ENCODE results near the gene SLC35E2B.
"Not testable (repeated sequence)": the region's sequence is repeated elsewhere in the genome, so short reads cannot be mapped to it uniquely, and the experiment has no call there.

SLC35E2B gene

DNA sequence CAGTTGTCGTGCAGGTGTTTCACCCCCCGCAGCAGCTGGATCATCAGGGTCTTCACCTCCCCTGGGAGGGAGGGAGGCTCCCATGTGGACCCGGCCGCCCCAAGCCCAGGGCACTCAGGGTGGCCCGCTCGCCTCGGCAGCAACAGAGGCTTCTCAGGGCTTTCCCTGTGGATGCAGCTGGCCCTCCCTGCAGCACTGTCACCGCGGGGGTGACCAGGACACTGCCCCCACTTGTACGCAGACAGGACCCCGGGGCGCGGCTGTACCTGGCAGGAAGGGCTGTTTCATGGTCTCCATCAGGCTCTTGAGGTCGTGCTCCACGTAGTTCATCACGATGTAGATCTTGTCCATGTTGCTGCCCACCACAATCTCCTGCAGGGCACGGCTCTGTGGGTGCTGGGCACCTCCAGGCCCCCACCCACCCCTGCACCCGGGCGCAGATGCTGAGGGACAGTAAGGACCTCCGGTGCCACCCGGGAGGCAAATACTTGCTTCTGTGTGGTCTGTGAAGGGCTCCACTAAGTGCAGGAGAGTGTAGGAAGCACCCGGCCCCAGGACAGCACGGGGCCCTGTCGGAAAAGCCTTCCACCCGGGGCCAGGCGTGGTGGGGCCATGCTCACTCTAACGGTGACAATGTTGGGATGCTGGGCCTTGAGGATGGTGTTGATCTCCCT, 11.8 kb upstream of the SLC35E2B start:
- not testable (repeated sequence) for DNase-seq (ENCODE audit: low read depth in 1 of 2, low spot score in 1 of 2)

DNA sequence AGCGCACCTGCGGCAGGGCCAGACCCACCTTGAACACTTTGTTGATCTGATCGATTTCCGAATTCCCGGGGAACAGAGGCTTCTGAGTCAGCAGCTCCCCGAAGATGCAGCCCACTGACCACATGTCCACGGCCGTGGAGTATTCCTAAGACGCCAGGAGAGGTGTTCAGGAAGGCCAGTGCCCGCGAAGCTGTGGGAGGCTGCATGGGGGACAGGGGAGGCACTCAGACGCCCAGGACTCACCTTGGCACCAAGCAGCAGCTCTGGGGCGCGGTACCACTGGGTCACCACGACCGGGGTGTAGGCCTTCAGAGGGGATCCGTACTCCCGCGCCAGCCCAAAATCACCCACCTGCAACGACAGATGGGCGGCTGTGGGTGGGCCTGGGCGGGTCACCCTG, 11.2 kb upstream of the SLC35E2B start:
- DNase-seq (ENCODE audit: low read depth in 1 of 2, low spot score in 1 of 2), result no peak

DNA sequence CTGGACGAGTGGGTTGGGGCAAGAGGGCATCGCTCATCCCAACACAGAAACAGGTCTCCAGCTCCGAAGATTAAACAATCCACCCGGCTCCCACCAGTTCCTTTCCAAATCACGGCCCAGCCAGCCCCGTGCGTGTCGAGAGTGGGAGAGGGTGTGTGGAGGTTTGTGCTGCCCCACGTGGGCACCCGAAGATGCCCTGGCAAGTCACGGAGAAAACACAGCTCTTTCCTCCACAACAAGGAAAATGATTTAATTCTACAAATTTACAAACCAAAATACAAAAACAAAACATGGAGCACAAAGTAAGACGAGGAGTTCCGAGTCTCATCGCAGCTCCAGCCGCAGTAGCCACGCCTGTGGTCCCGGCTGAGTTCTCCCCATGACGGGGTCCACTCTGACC, 9.9 kb upstream of the SLC35E2B start:
- not testable (repeated sequence) for DNase-seq (ENCODE audit: low read depth in 1 of 2, low spot score in 1 of 2)

DNA sequence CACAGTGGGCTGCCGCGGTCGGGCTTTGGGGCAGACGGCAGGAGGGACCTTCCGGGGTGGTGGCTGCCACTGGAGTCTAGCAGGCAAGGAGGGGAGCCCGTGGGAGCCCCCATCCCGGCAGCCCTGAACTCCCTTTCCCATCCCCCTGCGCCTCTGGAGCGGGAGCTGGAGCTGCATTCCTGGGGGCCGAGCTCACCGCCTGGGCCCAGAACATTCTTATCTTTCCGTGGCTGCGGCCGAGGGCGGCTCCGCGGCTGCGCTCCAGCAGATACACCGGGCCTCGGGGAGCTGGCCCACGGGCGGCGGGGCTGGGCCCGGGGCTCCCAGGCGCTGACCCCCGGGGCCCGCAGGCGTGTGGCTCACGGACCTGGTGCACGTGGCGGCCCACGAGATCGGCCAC, 8.0 kb upstream of the SLC35E2B start:
- DNase-seq (ENCODE audit: low read depth in 1 of 2, low spot score in 1 of 2), result not testable (repeated sequence)

DNA sequence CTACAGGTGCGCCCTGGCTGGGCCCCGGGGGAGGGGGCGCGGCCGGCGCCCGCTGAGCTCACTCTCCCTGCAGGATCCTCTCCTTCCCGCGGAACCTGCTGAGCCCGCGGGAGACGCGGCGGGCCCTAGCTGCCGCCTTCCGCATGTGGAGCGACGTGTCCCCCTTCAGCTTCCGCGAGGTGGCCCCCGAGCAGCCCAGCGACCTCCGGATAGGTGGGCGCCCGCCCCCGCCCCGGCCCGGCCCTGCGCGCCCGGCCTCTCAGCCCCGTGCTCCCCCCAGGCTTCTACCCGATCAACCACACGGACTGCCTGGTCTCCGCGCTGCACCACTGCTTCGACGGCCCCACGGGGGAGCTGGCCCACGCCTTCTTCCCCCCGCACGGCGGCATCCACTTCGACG, 7.5 kb upstream of the SLC35E2B start:
- not testable (repeated sequence) for DNase-seq (ENCODE audit: low read depth in 1 of 2, low spot score in 1 of 2)

DNA sequence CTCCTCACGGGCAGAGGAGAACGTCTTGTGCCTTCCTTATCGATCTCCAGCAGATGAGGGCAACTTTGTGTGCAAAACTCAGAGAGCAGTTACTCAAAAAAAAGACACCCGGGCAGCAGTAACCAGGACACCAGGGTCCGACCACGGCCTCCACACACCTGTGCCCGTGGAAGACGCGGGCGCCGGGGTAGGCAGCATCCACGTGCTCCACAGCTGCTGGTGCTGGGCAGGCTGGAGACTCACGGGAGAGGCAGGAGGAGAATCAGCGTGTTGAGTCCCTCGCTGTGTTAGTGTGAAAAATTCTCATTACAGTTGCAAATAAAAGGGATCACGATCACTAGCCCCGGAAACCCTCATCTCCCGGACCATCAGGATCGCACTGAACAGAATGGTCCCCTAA, 6.5 kb upstream of the SLC35E2B start:
- DNase-seq (ENCODE audit: low read depth in 1 of 2, low spot score in 1 of 2), result not testable (repeated sequence)

DNA sequence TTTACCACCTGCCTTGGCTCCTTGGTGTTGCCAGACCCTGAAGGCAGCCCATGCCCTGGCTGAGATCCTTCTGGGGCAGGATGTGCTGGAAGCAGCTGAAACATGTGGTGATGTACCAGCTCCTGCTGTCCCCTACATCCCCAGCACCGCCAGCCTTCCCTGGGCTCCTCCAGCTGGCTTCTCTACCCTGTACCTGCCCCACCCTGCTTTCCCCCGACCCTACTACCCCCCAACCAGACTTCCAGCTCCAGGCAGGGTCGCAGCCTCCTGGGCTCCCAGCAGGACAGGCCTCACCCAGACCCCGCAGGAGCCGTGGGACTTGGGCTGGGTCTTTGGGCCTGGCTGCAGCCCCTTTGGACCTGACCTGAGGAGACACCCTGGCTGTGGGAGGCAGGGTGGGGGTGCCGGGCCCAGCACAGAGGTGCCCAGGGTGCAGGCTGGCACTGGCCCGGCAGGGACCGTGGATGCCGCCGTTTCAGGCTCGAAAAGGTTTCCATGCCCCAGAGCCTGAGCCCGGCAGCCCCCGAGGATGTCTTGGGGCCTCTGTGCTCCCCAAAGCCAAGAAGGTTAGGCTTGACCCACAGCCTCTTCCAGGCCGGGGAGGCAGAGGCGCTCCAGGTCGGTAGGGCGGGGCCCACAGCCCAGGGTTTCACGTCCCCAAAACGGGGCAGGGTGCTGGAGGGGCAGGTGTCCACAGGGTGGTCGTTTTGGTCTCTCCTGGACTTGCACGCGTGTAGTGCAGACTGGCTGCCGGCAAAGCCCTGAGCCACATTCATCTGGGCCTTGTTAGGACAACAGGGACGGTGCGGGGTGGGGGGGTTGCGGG, 5.0 kb upstream of the SLC35E2B start:
- not testable (repeated sequence) for DNase-seq (ENCODE audit: low read depth in 1 of 2, low spot score in 1 of 2)

DNA sequence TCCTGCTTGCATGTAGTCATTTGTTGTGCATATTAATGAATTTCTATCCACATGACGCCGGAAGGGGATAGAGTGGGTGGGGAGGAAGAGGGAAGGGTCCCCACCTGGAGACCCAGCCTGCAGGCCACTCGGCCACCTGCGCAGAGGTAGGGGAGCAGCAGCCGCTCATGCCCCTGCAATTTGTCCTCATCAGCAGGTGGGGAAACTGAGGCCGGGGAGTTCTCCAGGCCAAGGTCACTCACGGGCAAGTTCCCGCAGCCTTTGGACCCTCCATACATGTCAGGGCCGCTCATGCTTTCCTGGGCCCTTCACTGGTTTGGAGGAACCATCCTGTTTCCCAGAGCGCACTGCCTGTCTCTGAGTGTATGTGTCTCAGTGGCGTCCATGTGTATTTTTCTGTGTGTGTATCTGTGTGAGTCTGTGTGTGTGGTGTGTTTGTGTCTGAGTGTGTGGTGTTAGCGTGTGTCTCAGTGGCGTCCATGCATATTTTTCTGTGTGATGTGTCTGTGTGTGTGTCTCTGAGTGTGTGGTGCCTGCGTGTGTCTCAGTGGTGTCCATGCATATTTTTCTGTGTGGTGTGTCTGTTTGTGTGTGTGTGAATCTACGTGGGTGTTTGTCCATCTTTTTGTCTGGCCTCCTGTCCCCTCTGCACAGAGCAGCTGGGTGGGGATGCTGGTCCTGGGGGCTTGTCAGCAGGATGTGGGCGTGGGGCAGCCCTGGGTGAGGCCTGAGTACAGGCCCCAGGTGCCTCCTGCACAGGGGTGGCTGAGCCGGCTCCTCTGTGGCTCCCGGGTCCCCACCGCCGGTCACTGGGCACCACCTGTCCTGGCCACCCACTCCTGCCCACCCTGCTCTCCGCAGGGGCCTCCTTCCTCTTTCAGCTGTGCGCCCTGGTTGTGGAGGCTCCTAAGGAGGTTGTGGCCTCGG, 4.1 kb upstream of the SLC35E2B start:
- DNase-seq (ENCODE audit: low read depth in 1 of 2, low spot score in 1 of 2), result not testable (repeated sequence)

DNA sequence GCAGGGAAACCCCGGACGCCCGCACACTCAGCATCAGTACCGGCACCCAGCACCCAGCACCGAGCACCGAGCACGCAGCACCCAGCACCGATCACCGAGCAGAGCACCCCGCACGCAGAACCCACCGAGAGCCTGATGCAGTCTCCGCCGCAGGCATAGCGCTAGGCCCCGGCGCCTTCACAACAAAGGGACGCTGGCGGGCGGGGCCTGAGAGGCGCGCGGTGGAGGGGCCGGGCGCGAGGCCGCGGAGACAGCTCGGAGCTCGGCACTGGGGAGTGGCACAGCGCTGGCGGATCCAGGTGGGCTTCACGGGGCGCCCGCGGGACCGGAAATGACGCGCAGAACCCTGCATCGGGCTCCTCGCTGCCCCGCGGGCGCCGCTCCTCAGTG, 276 bp downstream of the SLC35E2B start:
- peak in 1 of 2 donors; percentile 65 for DNase-seq (ENCODE audit: low read depth in 1 of 2, low spot score in 1 of 2)

DNA sequence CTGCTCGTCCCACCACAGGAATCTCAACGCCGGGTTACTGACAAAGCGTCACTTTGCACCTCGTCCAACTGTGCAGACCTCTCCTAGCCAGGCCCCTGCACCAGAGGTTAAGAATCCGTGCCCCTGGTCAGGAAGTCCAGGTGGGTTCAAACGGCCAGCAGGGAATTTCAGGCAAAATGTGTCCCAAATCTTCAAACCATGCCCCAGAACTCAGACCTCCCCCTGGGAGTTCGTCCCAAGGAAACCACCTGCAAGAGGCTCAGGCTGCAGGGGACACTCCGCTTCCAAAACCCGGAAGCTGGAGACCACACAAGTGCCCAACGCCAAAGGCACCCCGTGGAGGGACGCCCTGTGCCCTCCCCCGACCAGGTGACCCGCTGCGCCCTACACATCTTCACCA, 1.2 kb downstream of the SLC35E2B start:
- DNase-seq (ENCODE audit: low read depth in 1 of 2, low spot score in 1 of 2), result not testable (repeated sequence)

DNA sequence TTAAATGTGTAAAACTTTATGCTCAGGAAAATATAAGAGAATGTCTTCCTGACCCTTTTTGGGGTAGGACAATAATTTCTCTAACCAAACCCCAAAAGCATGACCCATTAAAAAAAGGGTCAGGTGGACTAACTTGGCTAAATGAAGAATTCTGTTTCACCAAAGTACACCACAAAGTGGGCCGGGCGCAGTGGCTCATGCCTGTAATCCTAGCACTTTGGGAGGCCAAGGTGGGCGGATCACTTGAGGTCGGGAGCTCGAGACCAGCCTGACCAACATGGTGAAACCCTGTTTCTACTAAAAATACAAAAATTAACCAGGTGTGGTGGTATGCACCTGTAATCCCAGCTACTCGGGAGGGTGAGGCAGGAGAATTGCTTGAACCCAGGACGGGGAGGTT, 3.1 kb downstream of the SLC35E2B start:
- not testable (repeated sequence) for DNase-seq (ENCODE audit: low read depth in 1 of 2, low spot score in 1 of 2)

DNA sequence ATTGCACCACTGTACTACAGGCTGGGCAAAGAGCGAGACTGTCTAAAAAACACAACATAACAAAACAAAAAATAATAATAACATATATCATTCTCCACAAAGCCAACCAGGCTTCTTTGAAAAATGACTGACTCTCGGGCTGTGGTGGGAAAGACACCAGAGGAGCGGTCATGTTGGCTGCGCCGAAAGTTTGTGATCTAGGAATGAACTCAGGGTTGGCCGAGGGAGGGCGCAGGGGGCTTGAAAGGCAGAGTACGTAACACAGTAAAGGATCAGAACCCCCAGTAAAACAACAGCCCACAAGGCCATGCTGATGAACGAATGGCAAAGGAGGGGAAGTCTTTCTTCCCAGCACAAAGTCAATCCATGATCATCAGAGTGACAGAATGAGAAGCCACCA, 4.7 kb downstream of the SLC35E2B start:
- no peak for DNase-seq (ENCODE audit: low read depth in 1 of 2, low spot score in 1 of 2)

DNA sequence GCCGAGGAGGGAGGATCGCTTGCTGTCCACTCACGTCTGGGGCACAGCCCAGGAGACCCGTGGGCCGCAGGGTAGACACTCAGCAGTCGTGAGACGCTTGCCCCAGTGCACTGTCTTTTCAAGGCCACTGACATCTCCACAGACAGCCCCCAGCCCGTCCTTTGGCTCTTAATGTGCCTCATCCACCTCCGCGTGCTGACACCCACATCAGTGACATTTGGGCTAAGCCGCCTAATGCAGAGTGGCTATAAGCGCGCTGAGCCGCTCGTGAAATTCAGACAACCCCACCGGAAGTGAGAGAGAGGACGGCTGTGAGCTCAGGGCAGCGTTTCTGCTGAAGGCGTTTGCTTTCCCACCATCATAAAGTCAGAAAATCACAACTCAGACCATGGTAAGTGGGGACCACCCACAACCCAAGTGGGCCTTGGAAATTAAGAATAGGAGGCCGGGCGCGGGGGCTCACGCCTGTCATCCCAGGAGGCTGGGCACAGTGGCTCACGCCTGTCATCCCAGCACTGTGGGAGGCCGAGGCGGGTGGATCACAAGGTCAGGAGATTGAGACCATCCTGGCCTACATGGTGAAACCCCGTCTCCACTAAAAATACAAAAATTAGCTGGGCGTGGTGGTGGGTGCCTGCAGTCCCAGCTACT, 8.4 kb downstream of the SLC35E2B start:
- no peak for DNase-seq (ENCODE audit: low read depth in 1 of 2, low spot score in 1 of 2)

DNA sequence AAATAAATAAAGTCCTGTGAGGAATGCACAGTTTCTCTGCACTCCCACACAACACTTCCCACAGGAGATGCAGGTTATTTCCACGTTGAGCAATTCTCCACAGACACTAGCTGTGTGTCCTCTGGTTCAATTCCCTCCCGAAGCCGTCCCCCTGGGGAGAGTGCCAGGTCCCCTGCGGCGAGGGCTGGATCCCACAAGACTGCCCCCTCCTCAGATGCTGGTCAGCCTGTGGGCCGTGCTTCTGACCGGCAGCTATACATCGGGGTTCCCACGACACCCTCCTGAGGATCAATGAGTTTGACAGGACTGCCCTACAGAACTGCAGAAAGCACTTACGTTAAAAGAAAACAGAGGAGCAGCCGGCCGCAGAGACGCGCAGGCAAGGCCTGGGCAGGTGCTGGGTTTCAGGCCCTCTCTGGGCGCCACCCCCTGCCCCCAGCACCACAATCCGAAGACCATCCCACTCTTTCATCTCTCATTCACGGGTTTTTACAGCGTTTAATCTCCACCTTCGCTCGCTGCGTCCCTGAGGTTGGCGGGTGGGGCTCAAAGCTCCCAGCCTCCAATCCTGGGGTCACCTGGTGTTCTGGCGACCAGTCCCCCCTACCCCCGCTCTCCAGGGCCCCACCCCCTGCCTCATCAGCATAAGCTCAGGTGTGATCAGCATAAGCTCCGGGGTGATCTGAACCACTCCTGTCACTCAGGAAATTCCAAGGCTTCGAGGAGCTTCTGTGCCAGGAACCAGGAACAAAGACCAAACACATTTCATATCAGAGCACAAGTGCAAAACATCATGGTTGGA, 9.3 kb downstream of the SLC35E2B start:
- DNase-seq (ENCODE audit: low read depth in 1 of 2, low spot score in 1 of 2), result no peak

DNA sequence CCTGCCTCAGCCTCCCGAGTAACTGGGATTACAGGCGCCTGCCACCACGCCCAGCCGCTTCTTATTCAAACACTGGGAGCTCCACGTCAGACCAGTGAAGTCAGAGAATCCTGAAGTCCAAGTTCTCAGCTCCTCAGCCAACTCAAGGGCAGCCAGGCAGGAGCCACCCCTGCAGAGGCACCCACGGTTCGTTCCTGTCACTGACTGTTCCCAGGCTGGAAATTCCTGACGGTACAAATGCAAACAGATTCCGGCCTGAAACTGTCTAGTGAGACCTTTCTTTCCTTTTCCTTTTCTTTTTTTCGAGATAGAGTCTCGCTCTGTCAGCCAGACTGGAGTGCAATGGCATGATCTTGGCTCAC, 11.7 kb downstream of the SLC35E2B start:
- no peak for DNase-seq (ENCODE audit: low read depth in 1 of 2, low spot score in 1 of 2)

DNA sequence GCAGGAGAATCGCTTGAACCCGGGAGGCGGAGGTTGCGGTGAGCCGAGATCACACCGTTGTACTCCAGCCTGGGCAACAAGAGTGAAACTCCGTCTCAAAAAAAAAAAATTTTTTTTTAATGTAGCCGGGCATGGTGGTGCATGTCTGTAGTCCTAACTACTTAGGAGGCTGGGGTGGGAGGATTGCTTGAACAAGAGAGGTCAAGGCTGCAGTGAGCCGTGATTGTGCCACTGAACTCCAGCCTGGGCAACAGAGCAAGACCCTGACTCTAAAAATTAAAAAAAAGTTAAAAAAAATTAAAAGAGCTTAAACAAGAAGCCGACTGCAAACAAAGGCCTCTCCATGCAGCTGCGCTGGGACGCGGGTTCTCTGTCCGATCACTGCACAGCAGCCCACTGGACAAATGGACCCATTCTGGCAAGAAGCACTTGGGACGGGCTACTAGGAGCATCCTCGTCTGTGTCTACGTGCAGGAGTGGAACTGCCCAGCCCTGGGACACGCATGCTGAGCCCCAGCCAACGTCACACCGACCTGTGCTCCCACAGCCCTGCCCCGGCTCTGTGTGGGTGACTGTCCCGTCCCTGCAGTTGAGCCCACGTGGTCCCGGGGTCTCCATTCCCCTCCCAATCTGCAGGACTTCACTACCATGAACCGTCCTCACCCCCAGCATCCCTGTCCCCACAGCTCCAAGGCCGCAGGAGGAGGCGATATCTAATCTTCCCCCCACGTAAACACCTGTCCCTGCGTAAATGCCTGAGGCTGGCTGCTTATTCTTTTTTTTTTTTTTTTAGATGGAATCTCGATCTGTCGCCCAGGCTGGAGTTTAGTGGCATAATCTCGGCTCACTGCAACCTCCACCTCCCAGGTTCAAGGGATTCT, 12.3 kb downstream of the SLC35E2B start:
- DNase-seq (ENCODE audit: low read depth in 1 of 2, low spot score in 1 of 2), result no peak

DNA sequence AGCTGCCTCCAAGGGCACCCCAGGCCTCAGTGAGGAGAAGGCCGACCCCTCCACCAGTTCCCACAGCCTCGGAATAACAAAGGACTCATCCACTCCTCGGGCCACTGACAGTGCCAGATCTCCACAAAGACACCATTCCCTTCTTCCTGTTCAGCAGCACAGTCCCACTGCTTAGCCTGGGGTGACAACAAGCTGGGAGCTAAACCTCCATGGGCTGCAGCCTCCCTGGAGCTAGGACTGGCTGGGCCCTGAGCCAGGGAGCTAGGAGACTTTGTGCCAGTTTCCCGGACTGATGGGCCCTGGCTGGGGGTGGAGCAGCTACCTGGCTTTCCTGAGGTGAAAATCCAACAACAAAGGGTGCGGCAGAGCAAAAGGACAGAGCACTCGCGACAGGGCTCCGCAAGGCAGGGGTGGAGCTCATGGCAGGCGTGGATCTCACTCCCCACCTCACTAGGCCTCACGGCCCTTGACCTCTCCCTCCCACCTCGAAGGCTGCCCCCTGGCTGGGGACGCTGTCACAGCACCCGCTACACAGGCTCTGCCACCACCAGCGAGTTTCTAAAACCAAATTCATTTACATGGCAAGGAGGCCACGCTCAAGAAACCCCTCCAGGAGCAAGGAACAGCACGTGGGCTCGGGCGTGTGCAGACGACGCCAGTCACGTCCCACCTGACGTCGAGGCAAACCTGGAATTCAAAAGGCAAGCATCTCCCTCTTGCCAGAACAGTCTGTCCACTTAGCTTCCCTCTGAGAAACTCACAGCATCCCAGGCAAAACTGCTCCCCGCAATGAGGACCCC, 13.8 kb downstream of the SLC35E2B start:
- DNase-seq (ENCODE audit: low read depth in 1 of 2, low spot score in 1 of 2), result peak in 1 of 2 donors; percentile 44

Measured in stimulated activated CD4-positive, alpha-beta T cell treated with anti-CD3 and anti-CD28 coated beads, Interleukin-15, amount 100 ng/mL, for 1 hour (primary cell).